Right renal pelvis (tissue), 4 donors: ENCODE results near the gene SPTB. TPM values are rescaled to one million over a fixed set of nuclear protein-coding genes. Genes with fewer than 3 reads are reported as not detected.

Source experiments
- DNase-seq, 4 donors: peaks; one replicate each; pipeline ENCODE4 v3.0.0-alpha.2; 2013; ENCODE audit warnings: low read depth in 4 of 4, low spot score in 3 of 4, missing footprints in 1 of 4
- polyA plus RNA-seq, 4 donors: library from polyadenylated mRNA; unstranded; fragments of 120-200 nt; gene quantifications; one replicate each; pipeline ENCODE4 v1.2.1, GENCODE V29; 2013; ENCODE audit not compliant: insufficient read length in 4 of 4

SPTB gene
- polyA plus RNA-seq, 4 donors = 11.0 to 16.9 (median 12.1) TPM

- DNase-seq = no peak
Observed at GRCh38 chr14:64720131-64720576, 159.6 kb downstream of the SPTB start.

GRCh38 chr14:64719601-64720000 is 160.1 kb downstream of the SPTB start:
- no peak for DNase-seq

DNA sequence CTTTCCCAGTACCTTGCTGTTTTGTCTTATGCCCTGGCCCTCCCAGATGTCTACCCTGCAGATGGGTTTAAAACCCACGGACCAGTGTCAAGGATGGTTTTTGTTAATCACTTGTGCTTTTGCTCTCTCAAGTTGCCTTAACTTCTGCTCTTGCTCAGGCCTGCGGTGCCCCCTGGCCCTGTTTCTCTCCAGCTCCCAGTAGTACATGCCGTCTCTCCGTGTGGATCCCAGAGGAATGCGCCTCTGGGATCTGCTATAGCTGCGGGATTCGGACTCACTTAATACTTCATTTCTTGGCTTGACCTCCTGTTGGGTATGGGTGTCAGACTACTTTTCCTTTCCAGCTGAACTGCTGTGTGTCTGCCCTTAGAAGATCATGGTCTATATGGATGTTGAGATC is 160.9 kb downstream of the SPTB start:
- DNase-seq = no peak

DNA sequence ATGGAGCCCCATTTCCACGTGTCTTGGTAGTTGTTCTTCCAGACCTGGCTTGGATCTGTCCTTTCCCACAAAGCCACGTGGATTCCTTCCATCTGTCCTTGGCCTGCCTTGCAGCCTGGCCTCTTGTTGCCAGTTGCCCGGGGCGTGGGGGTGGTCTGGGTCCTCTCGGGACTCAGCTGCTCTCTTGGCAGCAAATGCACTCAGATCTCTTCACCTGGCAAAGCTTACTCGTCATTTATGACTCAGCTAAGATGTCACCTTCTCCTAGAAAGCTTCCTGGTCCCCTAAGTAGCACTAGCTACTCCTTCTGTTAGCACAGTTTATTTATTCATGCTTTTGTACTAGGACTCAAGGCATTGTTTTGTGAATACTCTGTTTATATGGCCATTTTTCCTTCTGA is 161.8 kb downstream of the SPTB start:
- no peak for DNase-seq

DNA sequence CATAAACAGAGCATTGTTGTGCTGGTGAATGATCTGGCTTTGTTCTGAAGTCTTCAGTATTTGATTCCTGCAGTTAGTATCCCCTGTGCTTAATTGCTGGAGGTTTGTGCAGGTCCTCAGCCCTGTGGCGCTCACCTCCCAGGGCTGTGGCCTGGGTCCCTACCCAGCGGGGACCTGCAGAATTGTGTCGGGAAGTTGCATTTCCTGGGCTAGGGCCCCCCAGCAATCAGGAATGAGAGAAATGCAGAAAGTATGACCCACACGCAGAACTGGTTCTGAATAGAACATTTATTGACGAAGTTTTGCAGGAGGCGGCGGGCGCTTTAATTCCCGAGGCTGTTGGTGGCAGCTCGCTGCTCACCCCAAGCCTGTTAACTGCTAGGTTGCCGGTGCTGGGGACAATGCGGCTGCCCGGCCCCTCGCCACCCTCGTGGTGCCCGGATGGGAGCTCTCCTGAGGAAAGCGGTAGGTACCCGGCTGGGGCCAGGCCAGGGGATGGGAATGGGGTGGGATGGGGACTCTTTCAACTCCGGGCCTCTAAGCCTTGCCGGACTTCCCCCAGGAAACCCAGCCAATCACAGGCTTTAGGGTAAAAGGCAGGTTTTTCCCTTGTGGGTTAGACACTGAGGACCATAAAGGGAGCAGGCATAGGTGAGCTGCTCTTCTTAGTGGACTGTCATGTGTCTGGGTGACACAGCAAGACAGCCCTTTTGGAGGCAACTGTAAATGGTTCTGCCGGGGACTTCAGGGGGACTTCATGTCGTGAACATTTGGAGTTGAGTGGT is 163.9 kb downstream of the SPTB start:
- no peak for DNase-seq

- no peak for DNase-seq
Observed at GRCh38 chr14:64715146-64715627, 164.5 kb downstream of the SPTB start.

DNA sequence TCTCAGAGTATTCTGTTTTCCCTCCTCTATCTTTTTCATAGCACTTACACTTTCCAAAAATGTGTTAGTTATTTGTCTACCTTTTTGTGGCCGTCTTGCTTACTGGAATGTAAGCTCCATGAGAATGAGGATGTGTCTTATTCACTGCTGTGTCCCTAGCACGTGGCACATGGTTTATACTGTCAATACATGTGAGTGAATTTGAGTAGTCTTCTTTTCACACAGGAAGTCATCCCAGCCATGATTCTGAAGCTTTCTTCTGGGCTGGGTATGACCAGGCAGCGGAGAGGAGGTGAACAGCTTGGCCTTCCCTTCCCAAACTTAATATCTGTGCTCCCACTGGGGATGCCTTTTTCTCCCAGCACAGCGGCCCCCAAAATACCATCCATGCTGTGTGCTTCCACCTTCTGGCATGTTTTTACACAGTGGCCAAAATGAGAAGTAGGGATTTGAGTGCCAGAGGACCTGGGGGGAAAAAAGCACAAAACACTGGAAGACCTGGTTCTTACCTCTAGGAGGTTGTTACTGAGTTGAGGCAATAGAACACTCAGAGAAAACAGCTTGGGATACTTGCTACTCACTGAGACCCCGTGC is 165.2 kb downstream of the SPTB start:
- no peak for DNase-seq

DNA sequence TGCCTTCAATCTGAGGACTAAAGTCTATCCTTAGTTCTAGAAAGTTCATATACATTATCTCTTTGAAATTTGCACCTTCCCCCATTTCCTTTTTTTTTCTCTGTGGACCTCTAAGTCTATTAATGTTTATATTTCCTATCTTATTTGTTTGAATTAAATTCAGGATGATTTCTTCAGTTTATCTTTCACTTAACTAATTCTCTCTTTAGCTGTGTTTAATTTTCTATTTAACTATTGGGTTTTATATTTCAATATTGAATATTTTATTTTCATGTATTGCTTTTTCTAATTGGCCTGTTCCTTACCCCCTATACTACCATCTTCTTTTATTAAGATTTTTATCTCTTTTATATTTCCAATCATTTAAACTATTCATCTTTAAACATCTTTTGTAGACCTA is 166.0 kb downstream of the SPTB start:
- no peak for DNase-seq

- no peak for DNase-seq
Observed at GRCh38 chr14:64711039-64711438, 168.7 kb downstream of the SPTB start.

DNA sequence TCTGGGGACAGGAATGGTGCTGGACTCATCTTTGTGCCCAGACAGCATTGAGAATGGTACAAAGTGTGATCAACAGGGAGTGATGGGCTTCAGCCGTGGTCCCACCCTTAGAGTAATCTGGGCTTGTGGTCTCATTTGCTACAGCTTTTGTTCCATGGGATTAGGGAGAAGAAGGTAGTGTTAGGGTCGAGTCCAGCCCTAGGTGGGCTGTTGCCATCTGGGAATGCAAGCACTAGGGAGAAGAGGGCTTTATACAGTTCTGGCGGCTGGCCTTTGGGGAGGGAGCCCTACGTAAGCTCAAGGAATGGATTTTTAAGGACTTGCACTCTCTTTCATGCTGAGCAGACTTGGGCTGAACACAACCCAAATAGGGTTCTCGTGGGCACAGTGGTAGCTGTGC is 170.6 kb downstream of the SPTB start:
- no peak for DNase-seq

GRCh38 chr14:64708148-64709004 is 171.3 kb downstream of the SPTB start:
- no peak for DNase-seq

GRCh38 chr14:64707661-64708060 is 172.0 kb downstream of the SPTB start:
- no peak for DNase-seq

DNA sequence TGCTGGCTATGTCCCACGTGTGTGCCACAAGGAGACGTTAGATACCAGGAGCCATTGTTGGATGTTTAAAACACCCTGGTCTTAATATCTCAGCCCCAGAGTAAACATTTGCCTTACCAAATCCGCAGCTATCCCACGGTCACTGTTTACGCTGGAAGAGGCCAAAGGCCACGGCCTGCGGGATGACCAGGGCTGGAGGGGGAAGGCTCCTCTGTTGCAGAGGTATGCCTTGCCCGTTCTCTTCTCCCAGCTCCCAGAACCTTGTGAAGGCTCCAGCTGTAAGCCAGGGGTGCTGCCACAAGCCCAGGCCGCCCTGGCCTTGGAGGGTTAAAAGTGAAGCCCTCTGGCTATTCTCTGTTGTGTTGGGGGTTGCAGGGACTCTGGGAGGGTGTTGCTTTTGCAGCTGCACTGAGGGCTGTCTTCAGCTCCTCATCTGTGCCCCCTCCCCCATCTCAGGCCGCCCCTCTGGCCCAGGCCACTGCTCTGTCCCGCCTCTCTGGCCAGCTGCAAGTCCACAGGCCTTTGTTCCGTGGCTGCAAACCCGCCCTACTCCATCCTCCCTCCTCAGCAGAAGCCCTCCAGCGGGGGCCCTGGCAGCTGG is 173.0 kb downstream of the SPTB start:
- no peak for DNase-seq

- no peak for DNase-seq
Observed at GRCh38 chr14:64706119-64706592, 173.6 kb downstream of the SPTB start.

DNA sequence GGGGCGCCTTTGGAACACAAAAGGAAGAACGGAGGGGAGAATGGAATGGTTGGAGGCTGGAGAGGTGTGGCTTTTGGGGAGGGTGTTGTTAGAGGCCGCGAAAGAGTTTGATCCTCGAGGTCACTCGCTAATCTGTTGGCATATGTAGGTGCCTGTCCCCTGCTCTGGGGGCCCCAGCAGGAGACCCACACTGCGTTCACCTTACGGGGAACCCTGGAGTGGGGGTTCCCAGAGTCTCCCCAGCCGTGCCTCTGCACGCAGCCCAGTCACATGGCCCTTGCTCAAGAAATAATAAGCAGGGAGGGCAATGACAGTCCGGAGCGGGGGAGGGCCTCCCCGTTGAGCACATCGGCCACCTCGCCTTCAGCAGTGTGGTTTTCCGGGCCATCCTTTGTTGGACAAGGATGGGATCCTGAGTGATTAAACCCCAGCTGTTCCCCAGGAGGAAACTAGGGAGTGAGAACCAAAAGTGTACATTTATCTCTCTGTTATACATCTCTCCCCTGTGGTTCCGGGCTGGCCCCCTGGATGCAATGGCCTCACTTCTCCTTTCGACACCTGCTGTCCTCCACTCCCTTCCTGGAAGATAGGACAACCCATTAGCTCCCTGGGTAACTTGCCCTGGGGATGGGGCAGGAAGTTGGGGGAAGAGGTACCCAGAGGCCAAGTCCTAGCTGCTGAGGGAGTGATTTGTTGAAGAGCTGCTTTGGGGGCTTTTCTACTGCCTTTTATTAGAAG is 174.2 kb downstream of the SPTB start:
- DNase-seq = no peak

GRCh38 chr14:64704743-64705380 is 174.8 kb downstream of the SPTB start:
- DNase-seq = no peak

- no peak for DNase-seq
Observed at GRCh38 chr14:64704143-64704742, 175.5 kb downstream of the SPTB start, which contains the start of gene PLEKHG3. Gene PLEKHG3 (plus strand): TSS chr14:64704424. CDS start chr14:64727632, 23,208 bp downstream.

DNA sequence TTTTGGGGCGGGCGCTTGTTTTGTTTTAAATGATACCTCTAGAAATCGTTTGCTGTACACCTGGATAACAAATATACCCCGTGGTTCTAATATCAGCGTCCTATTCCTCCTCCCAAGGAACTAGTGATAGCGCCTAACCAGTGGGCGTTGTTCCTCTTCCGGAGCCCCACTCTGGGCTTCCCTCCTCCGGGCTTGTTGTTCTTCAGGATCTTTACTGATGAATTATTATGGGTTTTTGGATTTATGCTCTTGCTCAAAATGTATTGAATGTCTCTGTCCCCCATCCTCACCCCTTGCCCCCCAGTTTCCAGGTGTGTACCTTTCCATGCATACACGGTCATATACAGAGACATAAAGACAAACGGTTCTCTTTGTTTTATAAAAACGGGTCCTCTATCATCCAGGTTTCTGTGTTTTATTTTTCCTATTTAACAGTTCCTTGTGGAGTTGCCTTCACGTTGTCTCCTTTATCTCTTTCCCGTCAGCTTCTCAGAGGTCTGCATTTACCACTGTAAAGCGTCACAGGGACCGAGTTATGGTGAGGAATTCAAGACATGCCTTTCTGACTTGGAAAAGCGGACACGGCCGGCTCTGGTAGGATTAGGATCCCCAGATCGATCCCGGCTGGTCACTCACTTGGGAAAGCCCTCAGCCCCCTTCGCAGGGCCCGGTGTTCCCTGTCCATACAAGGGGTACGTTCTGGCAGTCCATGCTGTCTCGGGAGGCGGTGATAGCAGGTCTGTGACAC is 176.1 kb downstream of the SPTB start:
- no peak for DNase-seq
